ENCODE data around the gene TUBB4B.

GRCh38 chr9:137195525-137196220 is 45.4 kb upstream of the TUBB4B start:
- TF ChIP-seq POLR2A (IDR thresholded peaks at IDR 0.05; ENCODE audit: low read depth, low read length) (no peak), PAX5 (IDR thresholded peaks at IDR 0.05; ENCODE audit: insufficient read depth, low read length, severe bottlenecking) (no peak), TAF1 (IDR thresholded peaks at IDR 0.05; ENCODE audit: low read depth, low read length) (no peak), POLR2AphosphoS5 (IDR thresholded peaks at IDR 0.05; ENCODE audit: low read depth, low read length) (no peak), POU2F2 (IDR thresholded peaks at IDR 0.05; ENCODE audit: low read depth, low read length) (no peak), SPI1 (IDR thresholded peaks at IDR 0.05; ENCODE audit: low read depth, low read length) (no peak)
